GM06990 (cell line): ENCODE data around the gene ABHD5.

Experiments used
- DNase-seq: peaks from one replicate; pipeline ENCODE4 v3.0.0-alpha.2; 2011; ENCODE audit not compliant: insufficient read length; ENCODE audit errors: extremely low read depth
- H3K27me3 ChIP-seq: replicated peaks from 2 replicates; pipeline ENCODE4 v1.6.0; 2011; ENCODE audit warnings: low read length; ENCODE audit not compliant: control insufficient read depth, insufficient read depth
- H3K36me3 ChIP-seq: 2 replicates; pipeline ENCODE4 v1.5.1; 2011; ENCODE audit warnings: low read length; ENCODE audit not compliant: control insufficient read depth, insufficient read depth
- H3K4me3 ChIP-seq: replicated peaks from 2 replicates; pipeline ENCODE4 v1.5.1; 2011; ENCODE audit warnings: low read depth, mild to moderate bottlenecking, control low read depth, low read length
- TF ChIP-seq, protein P1 (sequence below): IDR thresholded peaks from 2 replicates; pipeline ENCODE4 v1.5.1; 2011; ENCODE audit warnings: low read length, control low read depth, mild to moderate bottlenecking, inconsistent platforms; ENCODE audit not compliant: insufficient read depth, poor library complexity, severe bottlenecking

Gene ABHD5

DNA sequence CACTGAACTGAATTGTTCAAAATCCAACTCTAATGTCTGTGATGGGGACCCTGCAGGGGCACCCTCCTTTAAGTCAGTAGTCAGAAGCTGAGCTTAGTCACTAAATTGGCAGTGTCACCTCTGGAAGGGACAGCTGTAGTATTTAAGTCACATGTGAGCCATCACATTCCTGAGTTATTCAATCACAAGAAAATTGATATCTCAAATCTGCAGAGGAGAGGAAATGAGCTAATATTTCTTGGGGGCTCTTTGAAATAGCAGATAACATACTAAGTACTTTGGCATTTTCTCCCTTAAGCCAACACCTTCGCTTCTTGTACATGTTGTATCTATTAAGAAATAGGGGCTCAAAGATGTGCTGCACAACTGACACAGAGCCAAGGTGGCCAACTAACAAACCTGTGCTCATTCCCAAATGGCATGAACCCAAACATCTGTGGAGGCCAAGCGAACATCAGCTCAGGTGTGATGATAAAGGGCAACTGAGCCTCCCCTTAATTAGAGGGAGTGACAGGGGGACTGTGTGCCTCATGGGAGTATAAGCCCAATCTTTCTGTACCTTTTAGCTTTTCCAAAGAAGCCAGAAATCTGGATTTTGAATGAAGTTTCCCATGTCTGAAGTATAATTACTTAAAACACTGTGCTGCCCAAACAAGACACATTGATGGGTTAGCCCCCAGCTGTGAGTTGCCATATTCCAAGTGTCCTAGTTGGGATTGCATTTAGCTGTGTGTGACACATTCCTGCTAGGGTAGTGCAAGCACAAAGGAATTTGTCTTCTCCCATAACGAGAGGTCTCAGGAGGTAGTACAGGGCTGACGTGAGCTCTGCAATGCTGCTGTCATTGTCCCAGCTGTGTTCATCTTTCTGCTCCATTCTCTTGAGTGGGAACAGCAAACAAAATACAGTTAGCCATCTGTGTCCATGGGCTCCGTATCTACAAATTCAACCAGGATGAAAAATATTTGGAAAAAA lies 63.3 kb downstream of the ABHD5 start:
- TF ChIP-seq, protein P1, sequence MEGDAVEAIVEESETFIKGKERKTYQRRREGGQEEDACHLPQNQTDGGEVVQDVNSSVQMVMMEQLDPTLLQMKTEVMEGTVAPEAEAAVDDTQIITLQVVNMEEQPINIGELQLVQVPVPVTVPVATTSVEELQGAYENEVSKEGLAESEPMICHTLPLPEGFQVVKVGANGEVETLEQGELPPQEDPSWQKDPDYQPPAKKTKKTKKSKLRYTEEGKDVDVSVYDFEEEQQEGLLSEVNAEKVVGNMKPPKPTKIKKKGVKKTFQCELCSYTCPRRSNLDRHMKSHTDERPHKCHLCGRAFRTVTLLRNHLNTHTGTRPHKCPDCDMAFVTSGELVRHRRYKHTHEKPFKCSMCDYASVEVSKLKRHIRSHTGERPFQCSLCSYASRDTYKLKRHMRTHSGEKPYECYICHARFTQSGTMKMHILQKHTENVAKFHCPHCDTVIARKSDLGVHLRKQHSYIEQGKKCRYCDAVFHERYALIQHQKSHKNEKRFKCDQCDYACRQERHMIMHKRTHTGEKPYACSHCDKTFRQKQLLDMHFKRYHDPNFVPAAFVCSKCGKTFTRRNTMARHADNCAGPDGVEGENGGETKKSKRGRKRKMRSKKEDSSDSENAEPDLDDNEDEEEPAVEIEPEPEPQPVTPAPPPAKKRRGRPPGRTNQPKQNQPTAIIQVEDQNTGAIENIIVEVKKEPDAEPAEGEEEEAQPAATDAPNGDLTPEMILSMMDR, result no peak
- no peaks in the 10 kb centered on the region; the same call in 1 of the 2 replicates for H3K27me3 ChIP-seq
- no peaks in the 10 kb centered on the region for H3K36me3 ChIP-seq
- no peak for DNase-seq
- no peak overlapping the region for H3K4me3 ChIP-seq

DNA sequence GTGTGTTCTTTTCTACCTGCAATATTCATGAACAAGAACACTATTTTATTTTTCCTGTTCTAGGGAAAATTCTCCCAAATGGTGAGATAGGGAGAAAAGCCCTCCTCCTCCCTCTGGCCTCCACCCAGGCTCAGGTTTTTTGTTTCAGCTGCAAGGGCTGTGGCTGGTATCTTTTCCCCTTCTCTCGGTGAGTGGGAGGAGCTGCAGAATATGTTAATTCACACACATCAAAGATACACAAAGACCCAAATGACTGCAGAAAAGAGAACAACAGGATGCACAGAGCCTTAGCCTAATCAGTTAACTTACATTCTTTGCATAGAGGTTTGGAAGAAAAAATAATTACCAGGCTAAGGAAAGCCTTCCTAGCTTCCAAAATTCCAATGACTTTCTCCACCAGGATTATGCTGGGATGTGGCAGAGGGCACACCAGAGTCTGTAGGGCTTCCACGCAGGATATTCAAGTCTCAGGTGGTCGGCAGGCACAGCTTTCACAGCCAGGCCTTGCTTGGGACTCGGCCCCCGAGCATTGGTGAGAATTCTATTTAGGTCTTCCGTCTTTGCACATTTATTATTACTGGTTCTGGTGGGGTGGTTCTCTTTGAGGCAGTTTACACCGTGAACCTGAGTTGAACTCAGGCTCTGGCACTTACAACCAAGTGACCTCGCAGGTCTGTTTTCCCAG lies 64.9 kb downstream of the ABHD5 start:
- DNase-seq, result no peak

DNA sequence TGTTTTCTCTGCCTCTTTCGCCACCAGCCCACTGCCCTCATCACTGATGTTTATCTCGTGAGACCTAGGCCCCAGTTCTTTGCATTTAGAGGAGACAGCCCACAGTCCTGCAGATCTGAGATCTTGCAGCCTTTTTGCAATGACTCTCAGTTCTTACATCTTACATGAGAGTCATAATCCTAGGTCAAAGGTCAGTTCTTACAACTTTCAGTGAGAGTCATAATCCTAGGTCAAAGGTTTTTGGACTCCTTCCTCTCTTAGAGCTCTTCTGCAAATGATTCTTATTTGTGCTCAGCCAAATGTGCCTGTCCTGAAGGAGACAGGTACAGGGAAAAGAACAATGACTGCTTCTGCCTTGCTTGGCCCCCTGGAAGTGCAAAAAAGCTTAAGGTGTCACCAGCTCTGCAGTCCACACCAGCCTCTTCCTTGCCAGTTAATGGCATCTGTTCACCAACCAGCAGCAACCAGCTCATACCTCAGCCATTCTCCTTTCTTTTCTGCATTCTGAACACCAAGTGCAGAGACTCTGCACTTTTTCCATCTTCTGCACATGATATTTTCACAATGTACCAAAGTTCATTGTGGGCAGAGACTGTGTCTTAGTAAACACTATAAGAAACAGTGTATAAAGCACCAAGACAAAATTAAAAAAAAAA lies 67.1 kb downstream of the ABHD5 start:
- no peaks in the 10 kb centered on the region; the same call in 1 of the 2 replicates for H3K27me3 ChIP-seq
- no peaks in the 10 kb centered on the region for H3K36me3 ChIP-seq
- no peak for DNase-seq
- TF ChIP-seq, protein P1, result no peak
- no peak overlapping the region for H3K4me3 ChIP-seq

More for the DNA sequence above, 64.9 kb downstream of the ABHD5 start:
- TF ChIP-seq, protein P1, result no peak
- no peaks in the 10 kb centered on the region for H3K36me3 ChIP-seq
- H3K4me3 ChIP-seq, result no peak overlapping the region
- no peaks in the 10 kb centered on the region; the same call in 1 of the 2 replicates for H3K27me3 ChIP-seq

DNA sequence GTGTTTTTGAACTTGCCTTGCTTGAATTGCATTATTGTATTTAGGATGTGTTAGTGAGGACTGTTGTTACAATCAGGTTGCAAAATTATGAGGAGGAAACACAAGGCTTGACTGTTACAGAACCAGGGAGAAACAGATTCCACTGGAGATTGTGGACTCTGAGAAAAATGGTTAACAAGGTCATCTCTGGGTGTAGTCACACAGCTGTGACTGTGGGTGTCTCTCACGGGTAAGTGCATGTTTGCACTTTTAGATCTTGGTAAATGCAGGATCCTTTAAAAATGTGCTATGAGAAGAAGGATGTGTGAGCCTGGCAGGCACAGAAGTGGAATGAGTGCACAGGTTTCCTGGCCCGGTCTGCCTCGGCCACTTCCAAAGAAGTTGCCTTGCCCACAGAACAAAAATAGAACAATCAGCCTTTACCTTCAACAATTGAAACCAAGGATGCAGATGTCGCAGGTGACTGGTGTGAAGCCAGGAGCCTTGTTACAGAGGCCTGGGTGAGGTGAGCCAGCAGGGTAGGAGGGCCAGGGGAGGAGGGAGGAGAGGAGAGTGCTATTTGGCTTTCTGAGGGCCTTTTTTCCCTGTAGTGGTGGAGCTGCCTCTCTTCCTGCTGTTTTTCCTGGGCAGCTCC lies 68.0 kb downstream of the ABHD5 start:
- no peaks in the 10 kb centered on the region for H3K27me3 ChIP-seq
- no peaks in the 10 kb centered on the region for H3K36me3 ChIP-seq
- DNase-seq, result no peak
- TF ChIP-seq, protein P1, result no peak
- H3K4me3 ChIP-seq, result no peak overlapping the region

DNA sequence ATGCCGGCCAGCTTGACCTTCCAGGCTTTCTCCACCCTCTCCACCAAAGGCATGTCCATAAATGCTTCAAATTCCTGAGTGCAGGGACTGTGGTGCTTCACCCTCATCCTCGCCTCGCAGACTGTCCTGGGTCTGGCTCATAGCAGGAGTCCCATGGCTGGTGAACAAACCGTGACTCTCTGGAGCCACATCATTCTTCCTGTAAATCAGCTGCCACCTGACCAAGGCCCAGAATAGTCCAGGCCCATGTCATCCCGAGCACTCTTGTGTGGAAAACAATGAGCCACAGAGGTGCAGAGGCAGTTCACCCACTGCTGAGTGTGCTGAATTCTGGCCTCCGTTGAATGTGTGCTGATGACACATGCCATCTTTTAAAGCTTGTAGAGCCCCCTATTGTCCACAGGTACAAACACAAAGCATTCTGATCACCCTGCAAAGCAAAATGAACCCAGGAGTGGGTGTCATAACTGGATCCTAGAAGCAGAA lies 68.6 kb downstream of the ABHD5 start:
- no peak for DNase-seq
- TF ChIP-seq, protein P1, result peak; percentile 9

More for the DNA sequence above, 68.6 kb downstream of the ABHD5 start:
- Histone ChIP-seq H3K27me3 (no peaks in the 10 kb centered on the region), H3K36me3 (no peaks in the 10 kb centered on the region), H3K4me3 (no peak overlapping the region)
